OCI-LY7 (cell line): Measurements from ENCODE around the gene EGFR. TPM values are rescaled to one million over a fixed set of nuclear protein-coding genes. Genes with fewer than 3 reads are reported as not detected.

Experiments
- BruUV-seq: library from RNA; stranded (reverse); fragments of 400-500 nt; replicated peaks from 2 replicates; lab custom pipeline; 2021; lab: Mats Ljungman, UMichigan
- CTCF ChIA-PET: fragments of 300-600 bp; sonication (Branson Sonifier 250); formaldehyde crosslinking; loops from one replicate; lab custom pipeline; 2022; ENCODE audit warnings: antibody characterized with exemption; ENCODE audit not compliant: unreplicated experiment; lab: Charles Lee
- POLR2A ChIA-PET: fragments of 300-600 bp; sonication (Branson Sonifier 250); formaldehyde crosslinking; loops from one replicate; lab custom pipeline; 2022; ENCODE audit warnings: antibody characterized with exemption; lab: Charles Lee
- DNase-seq: peaks from one replicate; pipeline ENCODE4 v3.0.0-alpha.2; 2015; ENCODE audit warnings: low spot score
- H2AFZ ChIP-seq: fragments of 200-600 bp; sonication (generic), shearing (Covaris generic); 2 replicates; pipeline ENCODE4 v1.6.1; 2014; ENCODE audit warnings: mild to moderate bottlenecking, antibody characterized with exemption, low read length, moderate library complexity
- H3K27ac ChIP-seq: fragments of 200-600 bp; sonication (generic); 2 replicates; pipeline ENCODE4 v1.5.1; 2014; ENCODE audit warnings: mixed run types, low read depth, mild to moderate bottlenecking, moderate library complexity, low read length, inconsistent platforms; ENCODE audit not compliant: poor library complexity, severe bottlenecking
- H3K36me3 ChIP-seq: fragments of 200-600 bp; sonication (generic); 2 replicates; pipeline ENCODE4 v1.6.1; 2014; ENCODE audit warnings: mild to moderate bottlenecking, antibody characterized with exemption, low read length, moderate library complexity, mixed read lengths; ENCODE audit not compliant: insufficient read depth
- H3K4me1 ChIP-seq: fragments of 200-600 bp; sonication (generic); 2 replicates; pipeline ENCODE4 v1.5.1; 2014; ENCODE audit warnings: mild to moderate bottlenecking, low read length; ENCODE audit not compliant: insufficient read depth, poor library complexity, severe bottlenecking
- H3K4me2 ChIP-seq: fragments of 200-600 bp; sonication (generic); 2 replicates; pipeline ENCODE4 v1.6.1; 2014; ENCODE audit warnings: mild to moderate bottlenecking, low read length
- H3K4me3 ChIP-seq: fragments of 200-600 bp; sonication (generic); 2 replicates; pipeline ENCODE4 v1.5.1; 2014; ENCODE audit warnings: mild to moderate bottlenecking, low read depth, low read length; ENCODE audit not compliant: poor library complexity, severe bottlenecking
- H3K79me2 ChIP-seq: fragments of 200-600 bp; sonication (generic); 2 replicates; pipeline ENCODE4 v1.6.1; 2016; ENCODE audit warnings: low read depth, mild to moderate bottlenecking, low read length, moderate library complexity, mixed read lengths; ENCODE audit not compliant: insufficient read depth
- H3K9me2 ChIP-seq: fragments of 200-600 bp; sonication (generic); 2 replicates; pipeline ENCODE4 v1.6.1; 2016; ENCODE audit warnings: mild to moderate bottlenecking, low read length, mixed read lengths; ENCODE audit not compliant: insufficient read depth
- H3K9me3 ChIP-seq: fragments of 200-600 bp; sonication (generic); 2 replicates; pipeline ENCODE4 v1.6.1; 2014; ENCODE audit warnings: mild to moderate bottlenecking, mixed run types, low read length, mixed read lengths
- H4K20me1 ChIP-seq: fragments of 200-600 bp; sonication (generic); 2 replicates; pipeline ENCODE4 v1.6.1; 2014; ENCODE audit warnings: mild to moderate bottlenecking, antibody characterized with exemption, low read length, moderate library complexity, mixed read lengths; ENCODE audit not compliant: insufficient read depth
- CTCF ChIP-seq: fragments of 200-600 bp; sonication (generic); conservative IDR thresholded peaks from 2 replicates; pipeline ENCODE4 v1.5.1; 2014; ENCODE audit warnings: mild to moderate bottlenecking, antibody characterized with exemption, low read length, moderate library complexity, mixed read lengths
- EZH2phosphoT487 ChIP-seq: fragments of 200-600 bp; sonication (generic); IDR thresholded peaks from 2 replicates; pipeline ENCODE4 v1.6.1; 2018; ENCODE audit warnings: low read depth, borderline replicate concordance, mild to moderate bottlenecking, mixed run types, antibody characterized with exemption, low read length, moderate library complexity, mixed read lengths
- intact Hi-C: fragments of 100-400 bp; cut with micrococcal nuclease; formaldehyde crosslinking; loops from one replicate; pipeline ENCODE4 v1.10.0; 2022; ENCODE audit not compliant: unreplicated experiment
- total RNA-seq, 2 experiments: library from RNA; depleted of rRNA in 1 of 2; stranded (reverse); fragments of >200 nt in 1 of 2; shearing (Covaris generic) in 1 of 2; gene quantifications; 2 replicates each; pipeline ENCODE4 v1.2.3, GENCODE V29; 2014 to 2022

Gene EGFR
- total RNA-seq, 2 experiments from 2014 or later: 0.27 TPM; not detected in 1

GRCh38 chr7:54980521-54980920 lies 38.3 kb upstream of the EGFR start:
- Histone ChIP-seq H4K20me1 (no peaks in the 10 kb centered on the region), H3K4me1 (no peaks in the 10 kb centered on the region), H3K9me3 (no peaks in the 10 kb centered on the region), H3K9me2 (no peaks in the 10 kb centered on the region), H2AFZ (no peak overlapping the region), H3K79me2 (no peaks in the 10 kb centered on the region), H3K36me3 (no peaks in the 10 kb centered on the region), H3K27ac (no peak overlapping the region), H3K4me2 (no peak overlapping the region), H3K4me3 (no peak overlapping the region)
- ChIA-PET CTCF (no interaction called here), POLR2A (no interaction called here)
- intact Hi-C loops: no loop called here
- no TSS peak for BruUV-seq
- TF ChIP-seq EZH2phosphoT487 (no peak), CTCF (no peak)
- DNase-seq: no peak

DNA sequence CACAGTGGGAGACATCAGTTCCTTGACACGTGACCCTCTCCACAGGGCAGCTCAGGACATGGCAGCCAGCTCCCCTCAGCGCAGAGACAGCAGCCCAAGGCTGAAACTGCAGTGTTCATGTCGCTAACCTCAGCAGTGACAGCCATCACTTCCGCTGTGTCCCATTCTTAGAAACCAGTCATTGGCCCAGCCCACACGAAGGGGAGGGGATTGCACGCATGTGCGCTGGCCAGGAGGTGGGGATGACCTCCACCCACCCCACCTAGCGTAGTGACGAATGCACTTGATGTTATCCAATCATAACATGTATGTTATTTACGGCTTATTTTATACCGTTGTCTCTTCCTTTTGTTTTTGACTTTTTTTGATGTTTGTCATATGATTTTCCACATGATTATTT lies 36.9 kb upstream of the EGFR start:
- POLR2A ChIA-PET: no interaction called here
- H3K4me3 ChIP-seq: no peak overlapping the region
- H3K4me1 ChIP-seq: no peaks in the 10 kb centered on the region
- no peak for TF ChIP-seq EZH2phosphoT487
- TF ChIP-seq CTCF: no peak
- H3K9me3 ChIP-seq: no peaks in the 10 kb centered on the region
- no peaks in the 10 kb centered on the region for H3K9me2 ChIP-seq
- H3K27ac ChIP-seq: no peak overlapping the region
- no peak overlapping the region for H3K4me2 ChIP-seq
- no peak for DNase-seq
- intact Hi-C loops: no loop called here
- BruUV-seq: no TSS peak
- H2AFZ ChIP-seq: no peak overlapping the region
- no peaks in the 10 kb centered on the region for H4K20me1 ChIP-seq
- H3K79me2 ChIP-seq: no peaks in the 10 kb centered on the region
- CTCF ChIA-PET: no interaction called here
- H3K36me3 ChIP-seq: no peaks in the 10 kb centered on the region

GRCh38 chr7:54985426-54986330 lies 33.1 kb upstream of the EGFR start:
- ChIA-PET POLR2A (no interaction called here), CTCF (no interaction called here)
- Histone ChIP-seq H3K4me2 (no peak overlapping the region), H3K27ac (no peak overlapping the region), H2AFZ (no peak overlapping the region), H3K4me3 (no peak overlapping the region), H4K20me1 (no peaks in the 10 kb centered on the region), H3K79me2 (no peaks in the 10 kb centered on the region), H3K9me2 (no peaks in the 10 kb centered on the region), H3K4me1 (no peaks in the 10 kb centered on the region), H3K36me3 (no peaks in the 10 kb centered on the region), H3K9me3 (no peaks in the 10 kb centered on the region)
- TF ChIP-seq EZH2phosphoT487 (no peak), CTCF (no peak)
- BruUV-seq: no TSS peak
- DNase-seq: no peak
- intact Hi-C loops: no loop called here
